GM18861 (cell line): ENCODE data around the gene APRT.

ENCODE experiments used
- ATAC-seq: cut with Tn5 transposase; IDR thresholded peaks from one replicate; pipeline ENCODE4 v1.9.1; 2021; ENCODE audit not compliant: unreplicated experiment

Gene APRT

DNA sequence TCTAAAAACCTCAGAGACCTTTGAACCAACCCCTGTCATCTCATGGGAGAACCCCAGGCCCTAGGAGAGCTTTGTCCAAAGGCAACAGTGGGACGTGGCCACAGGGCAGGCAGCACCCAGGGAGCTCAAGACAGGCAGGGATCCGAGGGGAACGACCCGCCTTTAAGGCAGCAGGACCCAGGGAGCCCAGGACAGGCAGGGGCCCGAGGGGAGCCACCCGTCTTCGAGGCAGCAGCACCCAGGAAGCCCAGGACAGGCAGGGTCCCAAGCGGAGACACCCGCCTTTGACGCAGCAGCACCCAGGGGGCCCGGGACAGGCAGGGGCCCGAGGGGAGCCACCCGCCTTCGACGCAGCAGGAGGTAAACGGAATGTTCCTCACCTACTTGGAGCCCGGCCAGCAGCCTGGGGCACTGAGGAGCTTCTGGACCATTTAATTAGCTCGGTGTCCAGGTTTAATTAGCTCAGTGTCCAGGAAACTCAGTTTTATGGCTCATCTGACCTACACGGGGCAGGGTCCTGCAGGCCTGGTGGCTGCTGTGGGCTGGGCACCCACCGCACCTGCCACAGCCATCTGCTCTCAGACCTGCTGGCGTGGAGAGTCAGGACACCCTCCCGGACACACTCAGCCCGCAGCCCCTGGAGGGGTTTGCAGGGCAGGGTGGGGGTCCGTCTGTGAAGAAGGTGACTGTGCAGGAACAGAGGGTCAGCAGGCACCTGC lies 51.1 kb downstream of the APRT start:
- no peak for ATAC-seq

DNA sequence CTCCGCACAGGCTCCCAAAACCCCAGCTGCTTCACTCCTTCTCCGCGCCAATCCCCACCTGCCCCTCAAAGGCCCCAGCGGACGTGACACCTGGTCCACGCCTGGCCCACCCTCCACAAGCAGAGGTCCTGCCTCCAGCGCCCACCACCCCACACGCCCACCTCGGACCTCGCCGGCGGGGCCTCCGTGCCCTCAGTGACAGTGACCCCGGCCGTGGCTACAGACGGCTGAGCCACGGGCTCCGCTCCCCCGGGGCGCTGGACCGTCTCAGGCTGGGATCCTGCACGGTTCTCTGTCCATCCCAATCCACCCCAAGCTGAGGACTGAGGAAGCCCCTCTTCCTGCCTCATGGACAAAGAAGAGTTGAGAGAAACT lies 51.8 kb downstream of the APRT start:
- no peak for ATAC-seq
